ENCODE data around the gene SLC9A9.

- TF ChIP-seq CTCF (IDR thresholded peaks at IDR 0.05; ENCODE audit: borderline replicate concordance, extremely low read depth, low read length, poor library complexity, severe bottlenecking) (no peak), EZH2 (IDR thresholded peaks at IDR 0.05; ENCODE audit: borderline replicate concordance, low read depth, low read length, severe bottlenecking) (no peak)
Measured at GRCh38 chr3:143668924-143669790, 179.1 kb downstream of the SLC9A9 start.

Measured in DND-41 (cell line).